CD4-positive, alpha-beta T cell treated with Interferon gamma for 1 hour (primary cell): ENCODE data around the gene BBS5.
"Not testable (repeated sequence)": the region's sequence is repeated elsewhere in the genome, so short reads cannot be mapped to it uniquely, and the experiment has no call there.

Experiments
- DNase-seq: peaks from one replicate; pipeline ENCODE4 v3.0.0-alpha.2; 2020

Gene BBS5

GRCh38 chr2:169490834-169491233 is 11.5 kb downstream of the BBS5 start:
- DNase-seq = no peak

- no peak for DNase-seq
Measured at GRCh38 chr2:169491378-169491777, 12.1 kb downstream of the BBS5 start.

GRCh38 chr2:169493360-169493759 is 14.1 kb downstream of the BBS5 start:
- no peak for DNase-seq

GRCh38 chr2:169495310-169495928 is 16.1 kb downstream of the BBS5 start:
- no peak for DNase-seq

GRCh38 chr2:169504651-169505050 is 25.4 kb downstream of the BBS5 start:
- DNase-seq = no peak

GRCh38 chr2:169507698-169508097 is 28.4 kb downstream of the BBS5 start:
- DNase-seq = no peak

- no peak for DNase-seq
Measured at GRCh38 chr2:169509298-169509885, 30.1 kb downstream of the BBS5 start, which contains the start of gene KLHL41. KLHL41 (plus strand) TSS chr2:169509702; CDS start chr2:169509779, 77 bp downstream.

GRCh38 chr2:169509955-169510354 is 30.7 kb downstream of the BBS5 start:
- no peak for DNase-seq

- no peak for DNase-seq
Measured at GRCh38 chr2:169510496-169510895, 31.2 kb downstream of the BBS5 start.

GRCh38 chr2:169511818-169512217 is 32.5 kb downstream of the BBS5 start:
- no peak for DNase-seq

- no peak for DNase-seq
Measured at GRCh38 chr2:169512525-169512924, 33.2 kb downstream of the BBS5 start.

- DNase-seq = no peak
Measured at GRCh38 chr2:169513094-169513493, 33.8 kb downstream of the BBS5 start.

- no peak for DNase-seq
Measured at GRCh38 chr2:169513926-169514325, 34.6 kb downstream of the BBS5 start.

- DNase-seq = not testable (repeated sequence)
Measured at GRCh38 chr2:169514758-169515157, 35.5 kb downstream of the BBS5 start.

- DNase-seq = not testable (repeated sequence)
Measured at GRCh38 chr2:169516488-169516995, 37.2 kb downstream of the BBS5 start.

- no peak for DNase-seq
Measured at GRCh38 chr2:169520896-169521295, 41.6 kb downstream of the BBS5 start.

GRCh38 chr2:169523681-169524080 is 44.4 kb downstream of the BBS5 start:
- no peak for DNase-seq

GRCh38 chr2:169525434-169525833 is 46.1 kb downstream of the BBS5 start:
- DNase-seq = no peak

- DNase-seq = no peak
Measured at GRCh38 chr2:169526451-169526850, 47.2 kb downstream of the BBS5 start.

GRCh38 chr2:169528271-169528701 is 49.0 kb downstream of the BBS5 start:
- DNase-seq = peak; percentile 49

- not testable (repeated sequence) for DNase-seq
Measured at GRCh38 chr2:169539460-169539859, 60.2 kb downstream of the BBS5 start.

- DNase-seq = no peak
Measured at GRCh38 chr2:169540146-169540545, 60.9 kb downstream of the BBS5 start.

GRCh38 chr2:169542433-169542832 is 63.1 kb downstream of the BBS5 start:
- no peak for DNase-seq

- DNase-seq = no peak
Measured at GRCh38 chr2:169546756-169547155, 67.5 kb downstream of the BBS5 start.
